Lower leg skin (tissue), 3 donors: Measurements from ENCODE around the gene CMSS1.

ENCODE experiments used
- CTCF ChIP-seq, 3 donors: fragments of 450-650 bp; IDR thresholded peaks; one replicate each; pipeline ENCODE4 v1.5.1; 2016; ENCODE audit warnings: antibody characterized with exemption in 3 of 3, mild to moderate bottlenecking in 3 of 3, moderate library complexity in 2 of 3
- POLR2A ChIP-seq, 2 donors: fragments of 450-650 bp; IDR thresholded peaks; one replicate each; pipeline ENCODE4 v1.6.1; 2016 to 2017; ENCODE audit warnings: antibody characterized with exemption in 2 of 2, mild to moderate bottlenecking in 1 of 2, moderate library complexity in 1 of 2

DNA sequence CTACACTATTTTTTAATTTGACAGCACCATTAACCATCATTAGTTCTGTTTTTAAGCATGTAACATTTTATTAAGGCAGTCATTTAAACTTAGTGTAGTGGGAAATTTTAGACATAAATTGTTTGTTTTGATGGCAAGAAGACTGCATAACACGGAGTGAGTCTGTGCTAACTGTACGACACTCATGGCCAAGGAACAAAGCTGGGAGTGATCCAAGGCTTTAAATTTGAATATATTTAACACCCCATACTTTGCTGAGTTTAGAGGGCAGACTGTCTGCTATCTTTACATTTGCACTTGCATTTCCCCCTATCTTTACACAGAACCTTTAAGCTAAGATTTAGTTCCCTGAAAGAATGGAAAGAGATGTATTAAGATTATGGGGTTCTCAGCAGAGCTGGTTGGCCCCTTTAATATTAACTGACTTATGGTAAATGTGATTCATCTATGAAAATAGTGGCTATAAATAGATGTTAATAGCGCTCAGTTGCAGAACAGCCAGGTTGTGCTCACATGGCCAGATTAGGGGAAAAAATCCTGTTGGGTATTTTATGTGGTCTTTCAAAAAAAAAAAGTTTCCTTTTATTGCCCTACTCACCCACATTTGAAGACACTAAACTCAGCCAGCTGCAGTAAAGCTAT, 120.7 kb downstream of the CMSS1 start:
- no peak for TF ChIP-seq CTCF (IDR thresholded peaks at IDR 0.05)
- no peak for TF ChIP-seq POLR2A (IDR thresholded peaks at IDR 0.05)
